ENCODE data around the gene ENTREP1.
"Not testable (repeated sequence)": the region's sequence is repeated elsewhere in the genome, so short reads cannot be mapped to it uniquely, and the experiment has no call there.

ENTREP1 gene

GRCh38 chr9:69421908-69422801 is 97.1 kb downstream of the ENTREP1 start:
- peak; percentile 26 for DNase-seq

- DNase-seq = no peak
These were observed 100.3 kb downstream of the ENTREP1 start for GRCh38 chr9:69425136-69425801.

DNA sequence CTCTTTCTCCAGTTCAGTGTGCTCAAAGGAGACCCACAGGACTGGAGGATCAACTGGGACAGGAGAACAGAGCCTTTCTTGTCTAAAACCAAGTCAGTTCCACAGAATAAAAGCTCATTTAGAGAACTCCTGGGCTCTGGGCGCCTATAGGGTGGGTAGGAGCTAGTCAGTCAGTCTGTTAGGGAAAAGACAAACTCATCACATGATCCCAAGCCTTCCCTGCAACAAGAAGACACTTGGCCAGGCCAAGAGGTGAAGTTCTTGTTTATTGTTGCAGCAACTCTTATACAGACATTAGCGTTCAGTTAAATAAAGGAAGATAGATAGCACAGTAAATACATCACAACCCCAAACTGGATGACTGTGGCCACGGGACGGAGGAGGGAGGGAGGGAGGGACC is 102.3 kb downstream of the ENTREP1 start:
- DNase-seq = no peak

DNA sequence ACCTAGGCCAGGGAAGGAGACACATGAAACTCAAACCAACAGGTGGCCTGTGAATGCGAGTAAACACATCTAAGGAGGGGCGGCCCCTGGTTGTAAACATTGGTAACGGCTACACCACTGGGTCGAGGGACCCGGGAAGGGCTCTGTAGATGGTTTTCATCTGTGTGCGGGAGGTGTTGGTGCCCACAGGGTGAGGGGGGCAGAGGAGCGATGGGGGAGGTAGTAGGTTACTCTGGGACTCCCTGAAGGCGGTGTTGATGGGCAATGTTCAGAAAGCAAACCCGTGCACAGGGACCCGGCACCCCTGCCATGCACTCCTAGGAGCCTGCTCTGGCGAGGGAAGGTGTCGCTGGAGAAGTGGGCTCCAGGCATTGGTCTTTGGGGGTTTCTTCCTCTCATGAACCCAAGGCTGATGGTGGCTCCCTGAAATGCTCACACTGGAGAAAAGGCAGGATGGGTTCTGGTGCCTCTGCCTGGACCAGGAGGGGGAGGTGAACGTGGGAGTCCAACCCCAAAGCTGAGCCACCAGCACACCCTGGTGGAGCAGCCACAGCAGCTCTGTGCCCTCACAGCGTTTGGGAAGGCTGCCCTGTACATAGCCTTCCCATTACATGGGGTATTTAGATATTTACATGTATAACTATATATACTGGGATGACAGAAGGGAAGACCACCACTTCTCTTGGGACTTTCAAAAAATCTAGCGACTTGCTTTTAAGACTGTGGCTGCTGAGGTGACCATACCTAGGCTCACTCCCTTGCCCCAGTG is 103.2 kb downstream of the ENTREP1 start:
- no peak for DNase-seq

DNA sequence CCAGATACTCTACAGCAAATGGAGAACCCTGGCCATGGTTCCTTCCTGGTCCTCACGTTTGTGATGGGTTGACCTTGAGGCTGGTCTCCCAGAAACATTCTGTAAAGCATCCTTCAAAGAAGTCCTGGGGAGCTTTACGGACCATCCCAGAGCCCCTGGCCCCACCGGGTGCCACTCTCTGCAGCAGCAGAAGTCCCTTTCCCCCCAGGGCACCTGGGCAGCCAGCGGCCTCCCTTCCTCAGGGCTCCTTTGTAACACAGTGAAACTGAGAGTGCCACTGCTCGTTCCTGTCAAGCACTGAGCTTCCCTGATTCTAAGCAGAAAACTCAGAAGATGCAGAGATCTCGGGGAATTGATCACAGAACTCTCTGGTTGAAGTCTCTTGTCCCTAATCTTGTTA is 104.3 kb downstream of the ENTREP1 start:
- DNase-seq = no peak

- DNase-seq = no peak
These were observed 105.2 kb downstream of the ENTREP1 start for GRCh38 chr9:69430206-69430605.

DNA sequence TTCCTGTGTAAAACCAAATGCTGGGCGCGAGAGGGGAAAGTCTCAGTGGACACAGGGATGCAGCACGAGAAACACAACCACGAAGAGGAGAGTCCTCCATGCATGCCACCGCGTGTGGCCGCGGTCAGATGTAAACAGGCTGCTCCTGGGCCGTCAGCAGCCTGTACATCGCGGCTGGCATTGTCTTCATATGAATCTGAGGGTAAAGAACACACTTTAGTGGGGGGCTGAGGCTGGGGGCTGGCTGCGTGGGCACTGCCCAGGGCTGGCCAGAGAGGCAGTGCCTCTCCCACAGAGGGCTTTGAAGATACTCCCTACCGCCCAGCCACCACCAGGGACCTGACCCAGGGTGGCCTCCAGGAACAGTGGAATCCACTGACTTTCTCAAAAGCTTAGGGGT is 106.2 kb downstream of the ENTREP1 start:
- no peak for DNase-seq

DNA sequence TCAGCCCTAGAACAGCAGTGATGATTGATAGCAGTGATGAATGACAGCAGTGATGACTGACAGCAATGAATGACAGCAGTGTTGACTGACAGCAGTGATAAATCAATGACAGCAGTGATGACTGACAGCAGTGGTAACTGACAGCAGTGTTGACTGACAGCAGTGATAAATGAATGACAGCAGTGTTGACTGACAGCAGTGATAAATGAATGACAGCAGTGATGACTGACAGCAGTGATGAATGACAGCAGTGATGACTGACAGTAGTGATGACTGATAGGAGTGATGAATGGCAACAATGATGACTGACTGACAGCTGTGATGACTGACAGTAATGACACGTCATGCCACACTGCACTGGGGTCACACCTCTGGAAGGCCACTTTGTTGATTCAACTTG is 106.8 kb downstream of the ENTREP1 start:
- DNase-seq = no peak

DNA sequence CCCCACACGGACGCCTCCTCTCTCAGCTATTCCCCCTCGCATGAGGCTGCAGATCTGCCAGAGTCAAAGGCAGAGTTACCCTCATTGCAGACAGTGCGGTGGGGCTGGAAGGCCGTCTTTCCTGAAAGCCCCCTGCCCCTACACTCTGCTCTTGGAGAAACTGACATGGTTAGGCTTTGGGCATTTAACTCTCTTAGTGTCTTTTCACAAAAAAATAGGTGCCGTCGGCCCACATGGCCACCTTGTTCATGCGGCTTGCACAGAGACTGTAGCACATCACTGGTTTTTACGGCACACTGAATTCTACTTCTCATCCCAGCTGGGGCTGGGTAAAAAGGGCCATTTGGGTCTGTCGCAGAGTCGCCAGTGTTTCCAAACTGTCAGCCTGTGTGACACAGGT is 107.6 kb downstream of the ENTREP1 start:
- no peak for DNase-seq

GRCh38 chr9:69433392-69433791 is 108.4 kb downstream of the ENTREP1 start:
- DNase-seq = no peak

DNA sequence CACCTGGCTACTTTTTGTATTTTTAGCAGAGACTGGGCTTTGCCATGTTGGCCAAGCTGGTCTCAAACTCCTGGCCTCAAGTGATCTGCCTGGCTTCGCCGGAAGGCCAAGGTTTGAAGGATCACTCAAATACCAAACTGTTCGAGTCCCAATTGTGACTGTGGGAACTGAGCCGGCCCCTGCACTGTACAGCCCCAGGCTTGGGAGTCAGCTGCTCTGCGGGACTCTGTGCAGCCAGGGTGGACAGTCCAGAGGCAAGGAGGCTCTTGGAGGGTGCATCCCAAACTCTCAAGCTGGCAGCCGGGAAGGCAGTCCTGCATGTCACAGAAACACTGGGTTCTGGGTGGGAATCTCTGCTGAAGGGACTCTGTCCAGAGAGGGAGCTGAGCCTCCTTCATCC is 109.0 kb downstream of the ENTREP1 start:
- no peak for DNase-seq

GRCh38 chr9:69439654-69440053 is 114.6 kb downstream of the ENTREP1 start:
- not testable (repeated sequence) for DNase-seq

- DNase-seq = not testable (repeated sequence)
These were observed 115.4 kb downstream of the ENTREP1 start for GRCh38 chr9:69440254-69440955.

Measured in activated naive CD4-positive, alpha-beta T cell treated with anti-CD3 and anti-CD28 coated beads, Interleukin-2, amount 50 U/mL, for 16 hours (primary cell).